Sigmoid colon (tissue), 7 donors: Measurements from ENCODE around the gene PTPRT. TPM values are rescaled to one million over a fixed set of nuclear protein-coding genes. Genes with fewer than 3 reads are reported as not detected.

ENCODE experiments used
- DNase-seq: peaks from one replicate; pipeline ENCODE4 v3.0.0-alpha.2; 2019
- H3K27ac ChIP-seq, 4 donors: fragments of 200-600 bp; sonication (generic); one replicate each; pipeline ENCODE4 v1.5.1; 2016 to 2019; ENCODE audit warnings: mild to moderate bottlenecking in 1 of 4
- H3K27me3 ChIP-seq, 3 donors: fragments of 200-600 bp; sonication (generic); one replicate each; pipeline ENCODE4 v1.5.1; 2019; ENCODE audit warnings: mild to moderate bottlenecking in 1 of 3
- H3K36me3 ChIP-seq, 4 donors: fragments of 200-600 bp; sonication (generic); one replicate each; pipeline ENCODE4 v1.5.1; 2016 to 2019
- H3K4me1 ChIP-seq, 4 donors: fragments of 200-600 bp; sonication (generic); one replicate each; pipeline ENCODE4 v1.5.1; 2017 to 2019
- H3K4me3 ChIP-seq, 4 donors: fragments of 200-600 bp; sonication (generic); one replicate each; pipeline ENCODE4 v1.5.1; 2017 to 2019; ENCODE audit warnings: mild to moderate bottlenecking in 2 of 4, moderate library complexity in 1 of 4
- H3K9me3 ChIP-seq, 4 donors: fragments of 200-600 bp in 3 of 4; sonication (generic) in 3 of 4; one replicate each; pipeline versions ENCODE4 v1.5.1 to v1.6.1; 2013 to 2019
- EP300 ChIP-seq, 4 donors: sonication (generic); formaldehyde crosslinking; IDR thresholded peaks; one replicate each; pipeline ENCODE4 v1.6.1; 2017; ENCODE audit warnings: antibody characterized with exemption in 4 of 4
- POLR2A ChIP-seq, 2 donors: fragments of 450-650 bp; IDR thresholded peaks; one replicate each; pipeline ENCODE4 v1.6.1; 2016; ENCODE audit warnings: antibody characterized with exemption in 2 of 2, mild to moderate bottlenecking in 2 of 2, moderate library complexity in 2 of 2
- POLR2AphosphoS5 ChIP-seq, 4 donors: sonication (generic); formaldehyde crosslinking; IDR thresholded peaks; one replicate each; pipeline ENCODE4 v1.6.1; 2017; ENCODE audit warnings: antibody characterized with exemption in 4 of 4
- WGBS, 2 donors: extraction: QIAGEN DNeasy Blood & Tissue Kit; methylation state at CpG; one replicate each; pipeline ENCODE4 v1.1.7; 2013; 5-methylcytosine and 5-hydroxymethylcytosine counted together
- intact Hi-C: fragments of 100-400 bp; cut with DNase I; formaldehyde crosslinking; loops from one replicate; pipeline ENCODE4 v1.15.1; 2023
- polyA plus RNA-seq, 3 donors: library from polyadenylated mRNA; stranded (reverse); fragments of 200-250 nt; gene quantifications; one replicate each; pipeline ENCODE4 v1.2.3, GENCODE V29; 2013
- total RNA-seq, 4 donors: library from RNA; depleted of rRNA; stranded (reverse); fragments of >200 nt; gene quantifications; one replicate each; pipeline ENCODE4 v1.1.0, GENCODE V29; 2016
- TF ChIP-seq, protein P1 (sequence below), 4 experiments: fragments of 450-650 bp in 3 of 4; fragments of 200-600 bp in 1 of 4; IDR thresholded peaks; one replicate each; pipeline ENCODE4 v1.5.1; 2016 to 2019; ENCODE audit warnings: antibody characterized with exemption in 4 of 4, mild to moderate bottlenecking in 3 of 4, moderate library complexity in 2 of 4
- donor health status: healthy with polysubstance abuse.
- donor health status: Bipolar disorder and iron deficiency.
- donor health status: healthy.

PTPRT gene
- total and polyA plus RNA-seq, 7 donors: under 0.01 to 0.41 (median 0.12) TPM; not detected in 3

DNA sequence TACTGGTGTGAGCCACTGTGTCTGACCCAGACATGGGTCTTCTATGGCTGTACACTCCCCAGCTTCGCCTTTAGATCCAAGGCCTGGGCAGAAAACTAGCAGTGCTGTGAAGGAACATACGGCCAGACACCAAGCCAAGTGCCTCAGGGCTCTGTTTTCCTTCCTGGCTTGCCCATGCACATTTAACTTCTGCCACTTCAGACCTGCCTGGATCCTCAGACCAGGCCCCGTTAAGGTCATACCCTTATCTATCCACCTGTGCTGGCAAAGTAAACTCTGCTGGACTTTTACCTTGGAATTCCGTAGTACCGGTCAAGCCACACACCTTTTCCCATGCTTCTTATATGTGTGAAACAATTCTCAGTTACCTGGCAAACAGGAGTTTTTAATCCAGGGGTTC is 644.8 kb downstream of the PTPRT start:
- Histone ChIP-seq H3K27ac (no peak overlapping the region), H3K36me3 (no peaks in the 10 kb centered on the region), H3K4me1 (no peaks in the 10 kb centered on the region), H3K9me3 (no peaks in the 10 kb centered on the region), H3K4me3 (no peak overlapping the region), H3K27me3 (no peaks in the 10 kb centered on the region)
- WGBS, 2 donors: 67 to 81% methylated on average over 5 of the region's 5 CpGs
- no peak for DNase-seq
- TF ChIP-seq, protein P1, sequence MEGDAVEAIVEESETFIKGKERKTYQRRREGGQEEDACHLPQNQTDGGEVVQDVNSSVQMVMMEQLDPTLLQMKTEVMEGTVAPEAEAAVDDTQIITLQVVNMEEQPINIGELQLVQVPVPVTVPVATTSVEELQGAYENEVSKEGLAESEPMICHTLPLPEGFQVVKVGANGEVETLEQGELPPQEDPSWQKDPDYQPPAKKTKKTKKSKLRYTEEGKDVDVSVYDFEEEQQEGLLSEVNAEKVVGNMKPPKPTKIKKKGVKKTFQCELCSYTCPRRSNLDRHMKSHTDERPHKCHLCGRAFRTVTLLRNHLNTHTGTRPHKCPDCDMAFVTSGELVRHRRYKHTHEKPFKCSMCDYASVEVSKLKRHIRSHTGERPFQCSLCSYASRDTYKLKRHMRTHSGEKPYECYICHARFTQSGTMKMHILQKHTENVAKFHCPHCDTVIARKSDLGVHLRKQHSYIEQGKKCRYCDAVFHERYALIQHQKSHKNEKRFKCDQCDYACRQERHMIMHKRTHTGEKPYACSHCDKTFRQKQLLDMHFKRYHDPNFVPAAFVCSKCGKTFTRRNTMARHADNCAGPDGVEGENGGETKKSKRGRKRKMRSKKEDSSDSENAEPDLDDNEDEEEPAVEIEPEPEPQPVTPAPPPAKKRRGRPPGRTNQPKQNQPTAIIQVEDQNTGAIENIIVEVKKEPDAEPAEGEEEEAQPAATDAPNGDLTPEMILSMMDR (IDR thresholded peaks at IDR 0.05): no peak
- TF ChIP-seq POLR2A (IDR thresholded peaks at IDR 0.05) (no peak), EP300 (IDR thresholded peaks at IDR 0.05) (no peak), POLR2AphosphoS5 (IDR thresholded peaks at IDR 0.05) (no peak)
- intact Hi-C loops: no loop called here

GRCh38 chr20:42532831-42533230 is 656.9 kb downstream of the PTPRT start:
- peaks cover 2 to 14% (median 13%) of the 10 kb centered on the region in 4 donors for H3K4me1 ChIP-seq
- intact Hi-C loops: no loop called here
- H3K27me3 ChIP-seq: no peaks in the 10 kb centered on the region
- WGBS, 2 donors: 77 to 78% methylated on average over 9 of the region's 9 CpGs
- H3K4me3 ChIP-seq: no peak overlapping the region
- no peaks in the 10 kb centered on the region for H3K9me3 ChIP-seq
- no peak overlapping the region for H3K27ac ChIP-seq
- no peaks in the 10 kb centered on the region for H3K36me3 ChIP-seq
- DNase-seq: no peak
- no peak for TF ChIP-seq POLR2AphosphoS5 (IDR thresholded peaks at IDR 0.05)
- TF ChIP-seq, protein P1 (IDR thresholded peaks at IDR 0.05): no peak
- no peak for TF ChIP-seq POLR2A (IDR thresholded peaks at IDR 0.05)
- no peak for TF ChIP-seq EP300 (IDR thresholded peaks at IDR 0.05)

DNA sequence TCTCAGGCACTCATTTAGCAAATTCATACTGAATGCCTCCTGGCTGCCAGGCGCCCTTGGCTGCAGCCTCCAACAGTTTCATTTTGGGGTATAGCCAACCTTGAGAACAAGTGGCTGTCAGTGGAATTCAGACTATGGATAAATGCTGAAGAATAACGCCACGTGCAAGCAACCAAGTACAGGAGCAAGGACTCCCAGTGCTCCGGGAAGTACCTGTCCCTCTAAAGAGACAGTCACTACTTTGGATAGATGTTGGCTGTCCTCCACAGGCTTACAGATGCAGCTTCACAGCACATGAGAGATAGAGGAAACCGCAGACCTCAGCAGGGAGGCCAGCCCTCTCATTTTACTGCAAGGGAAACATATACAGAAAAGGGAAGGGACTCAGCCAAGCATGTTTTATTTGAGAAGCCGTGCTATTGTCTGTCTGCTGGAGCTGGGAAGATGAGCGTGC is 658.2 kb downstream of the PTPRT start:
- Histone ChIP-seq H3K9me3 (no peaks in the 10 kb centered on the region), H3K4me3 (no peak overlapping the region), H3K36me3 (no peaks in the 10 kb centered on the region), H3K27me3 (no peaks in the 10 kb centered on the region), H3K27ac (no peak overlapping the region), H3K4me1 (peaks cover 2 to 14% (median 13%) of the 10 kb centered on the region in 4 donors)
- intact Hi-C loops: no loop called here
- 63% methylated on average over 7 of the region's 7 CpGs for WGBS, 2 donors
- no peak for DNase-seq
- TF ChIP-seq, protein P1 (IDR thresholded peaks at IDR 0.05): no peak
- TF ChIP-seq POLR2A (IDR thresholded peaks at IDR 0.05) (no peak), POLR2AphosphoS5 (IDR thresholded peaks at IDR 0.05) (no peak)

- no peak overlapping the region for H3K27ac ChIP-seq
- no peaks in the 10 kb centered on the region for H3K36me3 ChIP-seq
- peaks cover 2 to 14% (median 13%) of the 10 kb centered on the region in 4 donors for H3K4me1 ChIP-seq
- no peaks in the 10 kb centered on the region for H3K27me3 ChIP-seq
- DNase-seq: no peak
- intact Hi-C loops: no loop called here
- TF ChIP-seq, protein P1 (IDR thresholded peaks at IDR 0.05): peak in 3 of 4 experiments; percentile 16 to 40 (median 28)
- no peak for TF ChIP-seq POLR2AphosphoS5 (IDR thresholded peaks at IDR 0.05)
- no peaks in the 10 kb centered on the region for H3K9me3 ChIP-seq
- 21 to 24% methylated on average over 4 of the region's 4 CpGs for WGBS, 2 donors
- no peak overlapping the region for H3K4me3 ChIP-seq
These were observed 658.8 kb downstream of the PTPRT start for GRCh38 chr20:42530855-42531448.

DNA sequence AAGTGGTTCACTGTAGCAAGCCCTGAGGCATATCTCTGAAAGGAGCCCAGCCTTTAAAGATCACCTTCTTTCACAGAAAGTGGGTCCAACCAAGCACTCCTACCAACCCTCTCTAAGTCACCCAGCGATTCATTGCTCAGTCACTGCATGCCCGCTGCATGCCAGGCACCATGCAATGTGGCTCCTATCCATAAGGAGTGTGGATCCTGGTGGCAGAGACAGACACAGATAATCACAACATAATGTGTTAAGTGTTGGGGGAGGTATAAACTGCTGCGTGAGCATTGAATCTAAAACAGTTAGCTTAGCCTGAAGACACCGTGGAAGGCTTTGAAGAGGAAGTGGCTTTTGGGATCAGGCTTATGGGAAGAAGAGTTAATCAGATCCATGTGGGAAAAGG is 659.5 kb downstream of the PTPRT start:
- no peak for TF ChIP-seq EP300 (IDR thresholded peaks at IDR 0.05)
- TF ChIP-seq POLR2A (IDR thresholded peaks at IDR 0.05): no peak
- TF ChIP-seq, protein P1 (IDR thresholded peaks at IDR 0.05): no peak
- TF ChIP-seq POLR2AphosphoS5 (IDR thresholded peaks at IDR 0.05): no peak
- WGBS, 2 donors: 90 to 91% methylated on average over 4 of the region's 4 CpGs
- DNase-seq: no peak
- Histone ChIP-seq H3K36me3 (no peaks in the 10 kb centered on the region), H3K4me1 (peaks cover 2 to 14% (median 13%) of the 10 kb centered on the region in 4 donors), H3K4me3 (no peak overlapping the region), H3K27ac (no peak overlapping the region), H3K27me3 (no peaks in the 10 kb centered on the region), H3K9me3 (no peaks in the 10 kb centered on the region)
- intact Hi-C loops: no loop called here
